Measurements from ENCODE around the gene IL16.

DNA sequence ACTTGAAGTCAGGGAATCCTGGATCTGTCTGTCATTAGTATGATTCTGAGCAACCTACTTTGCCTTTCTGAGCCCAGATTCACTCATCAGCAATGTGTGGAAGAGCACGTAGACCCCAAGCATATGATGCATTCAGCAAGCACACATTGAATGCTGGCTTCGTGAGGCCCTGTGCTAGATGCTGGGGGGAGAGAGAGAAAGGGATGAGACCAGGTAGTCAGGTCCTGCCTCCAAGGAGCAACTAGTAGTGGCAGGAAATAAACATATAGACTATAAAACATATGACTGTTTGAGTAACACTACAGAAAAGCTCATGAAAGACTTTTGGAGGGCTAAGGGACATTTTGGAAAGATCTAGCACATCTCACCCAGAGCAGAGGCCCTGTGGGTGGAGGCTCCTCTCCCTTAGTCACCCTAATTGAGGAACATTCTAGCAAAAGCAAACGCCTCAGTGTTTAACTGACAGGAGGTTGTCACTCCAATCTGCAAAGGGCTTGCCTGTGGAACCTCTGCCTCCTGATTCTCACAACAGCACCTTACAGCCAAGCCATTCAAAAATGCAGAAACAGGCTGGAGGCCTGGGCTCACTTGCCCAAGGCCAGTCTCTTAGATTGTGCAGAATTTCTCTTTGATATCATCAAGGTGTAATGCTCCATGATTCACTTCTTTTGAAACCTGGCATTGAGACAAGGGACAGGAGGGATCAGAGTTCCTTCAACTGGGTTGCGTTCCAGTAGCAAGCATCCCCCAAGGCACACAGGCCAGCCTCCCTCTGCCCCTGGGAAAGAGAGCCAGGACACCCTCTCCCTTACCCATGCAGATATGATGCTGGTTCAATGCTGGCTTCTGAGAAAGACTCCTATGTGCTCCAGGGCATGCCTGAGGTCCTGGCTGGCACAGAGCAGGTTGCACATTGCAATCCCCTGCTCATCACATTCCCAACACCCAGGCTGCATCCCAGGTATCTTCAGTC, 101.2 kb downstream of the IL16 start:
- TF ChIP-seq CTCF (IDR thresholded peaks at IDR 0.05) (no peak), ZFX (IDR thresholded peaks at IDR 0.05; ENCODE audit: borderline replicate concordance) (no peak)

Measured in 22Rv1 (cell line).